ENCODE data around the gene CDYL2.

- TF ChIP-seq POLR2A (IDR thresholded peaks at IDR 0.05) (no peak), CTCF (IDR thresholded peaks at IDR 0.05 in 4 of 5, conservative IDR thresholded peaks at IDR 0.05 in 1 of 5) (no peak)
Measured at GRCh38 chr16:80631581-80631980, 172.8 kb downstream of the CDYL2 start.
